Astrocyte (in vitro differentiated cells and primary cell): Measurements from ENCODE around the gene PSMB11. TPM values are rescaled to one million over a fixed set of nuclear protein-coding genes. Genes with fewer than 3 reads are reported as not detected.

ENCODE experiments used
- DNase-seq: peaks from one replicate; pipeline ENCODE4 v3.0.0-alpha.2; 2010; ENCODE audit warnings: low read depth
- FAIRE-seq: peaks from 2 replicates; lab custom pipeline; 2011; peaks lifted over from hg19 to GRCh38; lab: Jason Lieb, UNC
- H2AFZ ChIP-seq: 2 replicates; pipeline ENCODE4 v1.6.0; 2012; ENCODE audit warnings: low read depth, low read length, inconsistent platforms
- H3K27ac ChIP-seq: 2 replicates; pipeline ENCODE4 v1.5.1; 2011; ENCODE audit warnings: low read depth, low read length, inconsistent platforms
- H3K27me3 ChIP-seq: 2 replicates; pipeline ENCODE4 v1.6.0; 2011; ENCODE audit warnings: low read length, inconsistent platforms; ENCODE audit not compliant: insufficient read depth
- H3K36me3 ChIP-seq: 2 replicates; pipeline ENCODE4 v1.5.1; 2011; ENCODE audit warnings: low read length, inconsistent platforms; ENCODE audit not compliant: insufficient read depth
- H3K4me1 ChIP-seq: 2 replicates; pipeline ENCODE4 v1.5.1; 2011; ENCODE audit warnings: low read length, inconsistent platforms; ENCODE audit not compliant: insufficient read depth
- H3K4me2 ChIP-seq: 2 replicates; pipeline ENCODE4 v1.6.0; 2012; ENCODE audit warnings: low read length, inconsistent platforms
- H3K4me3 ChIP-seq: 2 replicates; pipeline ENCODE4 v1.5.1; 2011; ENCODE audit warnings: low read depth, mild to moderate bottlenecking, low read length, inconsistent platforms; ENCODE audit not compliant: insufficient read depth
- H3K79me2 ChIP-seq: 2 replicates; pipeline ENCODE4 v1.6.0; 2012; ENCODE audit warnings: mild to moderate bottlenecking, low read length, inconsistent platforms; ENCODE audit not compliant: insufficient read depth
- H3K9ac ChIP-seq: 2 replicates; pipeline ENCODE4 v1.6.0; 2012; ENCODE audit warnings: mild to moderate bottlenecking, low read length, inconsistent platforms
- H3K9me3 ChIP-seq: 2 replicates; pipeline ENCODE4 v1.5.1; 2012; ENCODE audit warnings: low read depth, mild to moderate bottlenecking, low read length, inconsistent platforms; ENCODE audit not compliant: insufficient read depth
- H4K20me1 ChIP-seq: 2 replicates; pipeline ENCODE4 v1.6.0; 2012; ENCODE audit warnings: low read length, inconsistent platforms; ENCODE audit not compliant: insufficient read depth
- H3K27ac Mint-ChIP-seq: one replicate; pipeline ENCODE4 v1.8.0; 2021; ENCODE audit warnings: mild to moderate bottlenecking, mixed read lengths; ENCODE audit not compliant: unreplicated experiment
- H3K27me3 Mint-ChIP-seq: one replicate; pipeline ENCODE4 v1.8.0; 2021; ENCODE audit warnings: low read depth, mixed read lengths; ENCODE audit not compliant: unreplicated experiment
- H3K36me3 Mint-ChIP-seq: one replicate; pipeline ENCODE4 v1.8.0; 2021; ENCODE audit warnings: low read depth, mixed read lengths; ENCODE audit not compliant: unreplicated experiment
- H3K4me1 Mint-ChIP-seq: one replicate; pipeline ENCODE4 v1.8.0; 2021; ENCODE audit warnings: low read depth, mixed read lengths; ENCODE audit not compliant: unreplicated experiment
- H3K4me3 Mint-ChIP-seq: one replicate; pipeline ENCODE4 v1.8.0; 2021; ENCODE audit warnings: mild to moderate bottlenecking, moderate library complexity, mixed read lengths; ENCODE audit not compliant: unreplicated experiment
- H3K9me3 Mint-ChIP-seq: one replicate; pipeline ENCODE4 v1.8.0; 2021; ENCODE audit warnings: mild to moderate bottlenecking, mixed read lengths; ENCODE audit not compliant: unreplicated experiment
- EZH2 ChIP-seq: IDR thresholded peaks from 2 replicates; pipeline ENCODE4 v1.6.1; 2012; ENCODE audit warnings: mild to moderate bottlenecking, low read length, inconsistent platforms; ENCODE audit not compliant: insufficient read depth
- total RNA-seq: library from RNA; stranded (reverse); gene quantifications from 2 replicates; pipeline ENCODE4 v1.2.1, GENCODE V29; 2021
- TF ChIP-seq, protein P1 (sequence below): IDR thresholded peaks from 2 replicates; pipeline ENCODE4 v1.5.1; 2011; ENCODE audit warnings: low read depth, mild to moderate bottlenecking, inconsistent platforms, low read length, moderate library complexity; ENCODE audit not compliant: insufficient read depth

The PSMB11 gene
- total RNA-seq, 1 donor from 2014 or later = not detected

DNA sequence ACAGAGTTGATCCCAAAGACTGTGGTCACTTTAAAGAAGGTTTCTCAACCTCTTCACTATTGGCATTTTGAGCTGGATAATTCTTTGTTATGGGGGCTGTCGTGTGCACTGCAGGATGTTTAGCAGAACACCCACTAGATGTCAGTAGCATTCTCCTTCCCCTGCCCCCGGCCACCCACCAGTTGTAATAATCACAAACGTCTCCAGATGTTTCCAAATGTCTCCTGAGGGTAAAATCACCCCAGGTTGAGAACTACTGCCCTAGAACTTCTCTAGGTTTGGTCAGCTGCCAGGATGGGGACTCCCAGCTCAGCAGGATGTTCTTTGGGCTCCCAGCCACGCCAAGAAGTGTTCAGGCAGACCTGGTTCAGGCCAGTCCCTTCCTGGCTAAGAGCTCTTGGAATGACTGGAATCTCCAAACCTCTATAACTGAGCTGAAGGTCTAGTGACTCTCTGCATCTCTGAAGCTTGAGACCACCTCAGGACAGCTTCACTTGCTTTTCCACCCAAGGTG, 47.2 kb upstream of the PSMB11 start:
- Histone ChIP-seq H3K27ac (no peak overlapping the region), H3K36me3 (no peaks in the 10 kb centered on the region), H3K4me3 (no peak overlapping the region), H4K20me1 (no peaks in the 10 kb centered on the region), H2AFZ (peak overlapping the region; percentile 20), H3K27me3 (no peaks in the 10 kb centered on the region), H3K4me2 (peak overlapping the region; percentile 27), H3K79me2 (no peaks in the 10 kb centered on the region), H3K9me3 (no peaks in the 10 kb centered on the region), H3K4me1 (peaks cover 5% of the 10 kb centered on the region), H3K9ac (peak overlapping the region; percentile 26)
- no peak for FAIRE-seq
- no peak for TF ChIP-seq EZH2
- TF ChIP-seq, protein P1, sequence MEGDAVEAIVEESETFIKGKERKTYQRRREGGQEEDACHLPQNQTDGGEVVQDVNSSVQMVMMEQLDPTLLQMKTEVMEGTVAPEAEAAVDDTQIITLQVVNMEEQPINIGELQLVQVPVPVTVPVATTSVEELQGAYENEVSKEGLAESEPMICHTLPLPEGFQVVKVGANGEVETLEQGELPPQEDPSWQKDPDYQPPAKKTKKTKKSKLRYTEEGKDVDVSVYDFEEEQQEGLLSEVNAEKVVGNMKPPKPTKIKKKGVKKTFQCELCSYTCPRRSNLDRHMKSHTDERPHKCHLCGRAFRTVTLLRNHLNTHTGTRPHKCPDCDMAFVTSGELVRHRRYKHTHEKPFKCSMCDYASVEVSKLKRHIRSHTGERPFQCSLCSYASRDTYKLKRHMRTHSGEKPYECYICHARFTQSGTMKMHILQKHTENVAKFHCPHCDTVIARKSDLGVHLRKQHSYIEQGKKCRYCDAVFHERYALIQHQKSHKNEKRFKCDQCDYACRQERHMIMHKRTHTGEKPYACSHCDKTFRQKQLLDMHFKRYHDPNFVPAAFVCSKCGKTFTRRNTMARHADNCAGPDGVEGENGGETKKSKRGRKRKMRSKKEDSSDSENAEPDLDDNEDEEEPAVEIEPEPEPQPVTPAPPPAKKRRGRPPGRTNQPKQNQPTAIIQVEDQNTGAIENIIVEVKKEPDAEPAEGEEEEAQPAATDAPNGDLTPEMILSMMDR = peak; percentile 63
- Mint-ChIP-seq H3K9me3 (no peaks in the 10 kb centered on the region), H3K4me1 (peaks cover 8% of the 10 kb centered on the region), H3K36me3 (no peaks in the 10 kb centered on the region), H3K27me3 (no peaks in the 10 kb centered on the region), H3K27ac (no peak overlapping the region), H3K4me3 (no peak overlapping the region)
- DNase-seq = no peak

DNA sequence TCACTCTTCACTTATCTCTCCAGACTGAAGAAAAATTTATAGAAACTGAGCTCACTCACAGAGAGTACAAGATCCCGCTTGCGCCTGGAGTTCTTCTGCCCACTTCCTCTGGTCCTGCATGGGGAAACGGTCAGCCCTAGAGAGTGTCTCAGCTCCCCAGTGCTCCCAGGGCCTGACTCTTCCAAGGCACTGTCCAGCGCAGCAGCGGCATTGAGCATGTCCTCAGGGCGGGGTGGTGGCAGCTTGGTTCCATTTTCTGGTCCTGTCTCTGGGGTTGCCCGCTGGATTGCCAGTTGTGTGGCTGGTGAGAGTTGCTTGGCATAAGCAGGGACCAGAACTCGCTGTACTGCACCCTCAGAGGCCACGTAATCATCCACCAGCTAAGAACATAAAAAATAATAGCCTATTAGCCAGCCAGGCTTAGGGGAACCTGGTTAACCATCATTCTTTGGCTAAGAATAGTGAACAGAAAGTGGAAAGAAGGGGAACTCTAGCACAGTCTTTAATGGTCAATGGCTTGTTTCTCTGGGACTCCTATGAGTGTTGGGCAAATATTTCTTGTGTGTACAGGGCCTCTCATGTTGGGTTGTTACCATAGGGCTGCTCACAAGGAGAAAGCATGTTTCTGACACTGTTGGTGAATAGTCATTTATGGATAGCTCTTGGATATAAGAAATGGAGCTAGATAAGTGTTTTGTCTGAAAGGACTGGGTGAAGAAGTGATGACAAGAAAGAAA, 46.0 kb upstream of the PSMB11 start:
- no peak overlapping the region for H3K27ac ChIP-seq
- H2AFZ ChIP-seq = no peak overlapping the region
- Mint-ChIP-seq H3K9me3 (no peaks in the 10 kb centered on the region), H3K4me1 (peaks cover 8% of the 10 kb centered on the region), H3K27me3 (no peaks in the 10 kb centered on the region), H3K27ac (peak overlapping the region; percentile 12), H3K4me3 (peak overlapping the region; percentile 21), H3K36me3 (no peaks in the 10 kb centered on the region)
- no peak overlapping the region for H3K4me2 ChIP-seq
- peaks cover 5% of the 10 kb centered on the region for H3K4me1 ChIP-seq
- H3K9me3 ChIP-seq = no peaks in the 10 kb centered on the region
- H3K79me2 ChIP-seq = no peaks in the 10 kb centered on the region
- no peaks in the 10 kb centered on the region for H4K20me1 ChIP-seq
- FAIRE-seq (no peak), DNase-seq (no peak)
- no peaks in the 10 kb centered on the region for H3K36me3 ChIP-seq
- no peak overlapping the region for H3K4me3 ChIP-seq
- no peak for TF ChIP-seq EZH2
- TF ChIP-seq, protein P1 = no peak
- H3K9ac ChIP-seq = no peak overlapping the region
- no peaks in the 10 kb centered on the region for H3K27me3 ChIP-seq
